ENCODE measurements around the gene TBC1D22A.

DNA sequence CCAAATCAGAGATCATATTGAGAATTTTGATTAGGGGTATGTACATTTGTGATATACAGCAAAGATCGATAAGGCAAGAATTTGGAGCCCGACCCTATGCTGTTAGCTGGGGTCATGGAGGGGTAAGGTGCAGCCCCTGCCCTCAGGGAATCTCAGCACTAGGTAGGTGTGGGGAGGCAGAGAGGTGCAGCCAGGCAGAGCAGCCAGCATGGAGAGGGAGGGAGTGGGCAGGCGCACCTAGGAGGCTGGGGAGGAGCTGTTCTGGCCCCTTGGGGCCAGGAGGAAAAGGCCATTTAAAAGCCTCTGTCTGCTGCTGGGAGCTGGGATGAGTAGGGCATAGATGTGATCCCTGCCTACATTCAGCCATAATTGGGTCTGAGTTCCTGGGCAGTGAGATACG, 293.0 kb downstream of the TBC1D22A start:
- TF ChIP-seq, protein P1, sequence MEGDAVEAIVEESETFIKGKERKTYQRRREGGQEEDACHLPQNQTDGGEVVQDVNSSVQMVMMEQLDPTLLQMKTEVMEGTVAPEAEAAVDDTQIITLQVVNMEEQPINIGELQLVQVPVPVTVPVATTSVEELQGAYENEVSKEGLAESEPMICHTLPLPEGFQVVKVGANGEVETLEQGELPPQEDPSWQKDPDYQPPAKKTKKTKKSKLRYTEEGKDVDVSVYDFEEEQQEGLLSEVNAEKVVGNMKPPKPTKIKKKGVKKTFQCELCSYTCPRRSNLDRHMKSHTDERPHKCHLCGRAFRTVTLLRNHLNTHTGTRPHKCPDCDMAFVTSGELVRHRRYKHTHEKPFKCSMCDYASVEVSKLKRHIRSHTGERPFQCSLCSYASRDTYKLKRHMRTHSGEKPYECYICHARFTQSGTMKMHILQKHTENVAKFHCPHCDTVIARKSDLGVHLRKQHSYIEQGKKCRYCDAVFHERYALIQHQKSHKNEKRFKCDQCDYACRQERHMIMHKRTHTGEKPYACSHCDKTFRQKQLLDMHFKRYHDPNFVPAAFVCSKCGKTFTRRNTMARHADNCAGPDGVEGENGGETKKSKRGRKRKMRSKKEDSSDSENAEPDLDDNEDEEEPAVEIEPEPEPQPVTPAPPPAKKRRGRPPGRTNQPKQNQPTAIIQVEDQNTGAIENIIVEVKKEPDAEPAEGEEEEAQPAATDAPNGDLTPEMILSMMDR (IDR thresholded peaks at IDR 0.05) = no peak
- TF ChIP-seq POLR2A (IDR thresholded peaks at IDR 0.05) = no peak
